ENCODE data around the gene ZNF469. TPM values are rescaled to one million over a fixed set of nuclear protein-coding genes. Genes with fewer than 3 reads are reported as not detected.

Gene ZNF469
- total RNA-seq, 2 donors from 2014 or later = 0.17 to 0.40 TPM

DNA sequence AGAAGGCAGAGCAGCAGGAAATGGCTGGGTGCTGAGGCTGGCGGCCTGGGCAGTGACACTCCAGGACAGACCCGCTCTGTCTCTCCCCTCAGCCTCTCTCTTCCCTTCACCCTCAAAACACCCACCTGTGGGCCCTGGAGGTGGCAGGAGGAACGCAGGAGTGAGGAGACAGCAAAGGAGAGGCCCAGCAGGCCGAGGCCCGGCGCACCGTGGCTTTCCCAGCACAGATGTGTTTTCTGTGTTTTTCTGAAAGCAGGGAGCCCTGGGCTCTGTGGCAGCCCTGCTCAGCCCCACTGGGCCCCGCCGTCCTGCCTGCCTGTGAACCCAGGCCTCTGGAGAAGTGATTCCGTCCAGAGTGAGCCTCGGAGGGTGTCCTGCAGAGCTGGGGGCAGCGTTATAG, 30.5 kb downstream of the ZNF469 start:
- Histone ChIP-seq H3K4me3 (no peak overlapping the region), H3K27ac (no peak overlapping the region), H3K27me3 (no peaks in the 10 kb centered on the region), H3K36me3 (no peaks in the 10 kb centered on the region), H3K9me3 (no peaks in the 10 kb centered on the region), H3K4me1 (no peaks in the 10 kb centered on the region), H3K9ac (ENCODE audit: low read depth in 2 of 2, low read length in 2 of 2) (no peak overlapping the region)
- no peak for DNase-seq
- intact Hi-C loops (cut with DNase I) = no loop called here
- TF ChIP-seq CTCF (IDR thresholded peaks at IDR 0.05) = no peak

- intact Hi-C loops (cut with DNase I) = no loop called here
- H3K36me3 ChIP-seq = no peaks in the 10 kb centered on the region
- no peak for TF ChIP-seq CTCF (IDR thresholded peaks at IDR 0.05)
- no peak overlapping the region for H3K4me3 ChIP-seq
- no peak overlapping the region for H3K27ac ChIP-seq
- H3K4me1 ChIP-seq = no peaks in the 10 kb centered on the region
- H3K9me3 ChIP-seq = no peaks in the 10 kb centered on the region
- H3K9ac ChIP-seq (ENCODE audit: low read depth in 2 of 2, low read length in 2 of 2) = no peak overlapping the region
- H3K27me3 ChIP-seq = no peaks in the 10 kb centered on the region
- no peak for DNase-seq
Measured at GRCh38 chr16:88413631-88414030, 30.9 kb downstream of the ZNF469 start.

DNA sequence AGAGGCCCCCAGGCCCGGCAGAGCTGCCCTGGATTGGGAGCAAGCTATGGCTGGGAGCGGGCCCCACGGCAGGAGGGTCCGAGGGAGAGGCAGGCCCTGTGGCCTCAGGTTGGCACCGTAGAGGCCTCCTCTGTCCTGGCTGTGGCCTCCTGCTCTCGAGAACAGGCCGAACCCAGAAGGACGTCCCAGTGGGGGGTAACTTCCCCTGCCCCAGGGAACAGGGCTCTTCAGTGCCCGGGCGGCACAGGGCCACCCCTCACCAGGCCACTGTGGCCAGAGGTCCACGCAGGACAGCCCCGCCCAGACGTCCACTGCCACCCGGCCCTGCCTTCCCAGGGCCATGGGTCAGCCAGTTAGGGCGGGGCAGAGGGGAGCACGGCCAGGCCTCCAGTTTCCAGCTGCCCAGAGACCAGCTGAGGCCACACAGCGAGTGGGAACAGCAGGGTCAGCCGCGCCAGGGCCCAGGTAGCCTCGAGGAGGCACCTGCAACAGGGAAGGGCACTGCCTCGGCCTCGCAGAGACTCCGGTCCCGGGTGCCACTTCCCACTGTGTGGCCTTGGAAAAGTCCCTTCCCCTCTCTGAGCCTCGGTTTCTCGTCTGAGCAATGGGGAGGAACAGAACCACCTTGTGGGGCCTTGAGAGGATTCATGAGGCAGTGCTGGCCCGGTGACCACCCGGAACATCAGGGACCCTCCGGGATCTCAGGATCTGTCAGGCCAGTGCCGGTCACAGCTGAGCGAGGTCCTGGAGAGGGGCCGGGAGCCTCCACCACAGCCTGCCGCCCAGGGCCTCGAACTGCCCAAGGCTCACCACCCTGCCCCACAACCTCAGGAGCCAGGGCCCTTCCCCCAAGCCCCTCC, 32.0 kb downstream of the ZNF469 start:
- Histone ChIP-seq H3K9me3 (no peaks in the 10 kb centered on the region), H3K27ac (no peak overlapping the region), H3K4me1 (no peaks in the 10 kb centered on the region), H3K4me3 (no peak overlapping the region), H3K27me3 (no peaks in the 10 kb centered on the region), H3K9ac (ENCODE audit: low read depth in 2 of 2, low read length in 2 of 2) (no peak overlapping the region), H3K36me3 (no peaks in the 10 kb centered on the region)
- TF ChIP-seq CTCF (IDR thresholded peaks at IDR 0.05) = no peak
- DNase-seq = no peak
- intact Hi-C loops (cut with DNase I) = no loop called here

- Histone ChIP-seq H3K9me3 (no peaks in the 10 kb centered on the region), H3K27ac (no peak overlapping the region), H3K4me3 (no peak overlapping the region), H3K4me1 (no peaks in the 10 kb centered on the region), H3K27me3 (no peaks in the 10 kb centered on the region), H3K9ac (ENCODE audit: low read depth in 2 of 2, low read length in 2 of 2) (no peak overlapping the region), H3K36me3 (no peaks in the 10 kb centered on the region)
- no peak for TF ChIP-seq CTCF (IDR thresholded peaks at IDR 0.05)
- no peak for DNase-seq
- intact Hi-C loops (cut with DNase I) = no loop called here
Measured at GRCh38 chr16:88415381-88415705, 32.6 kb downstream of the ZNF469 start.

DNA sequence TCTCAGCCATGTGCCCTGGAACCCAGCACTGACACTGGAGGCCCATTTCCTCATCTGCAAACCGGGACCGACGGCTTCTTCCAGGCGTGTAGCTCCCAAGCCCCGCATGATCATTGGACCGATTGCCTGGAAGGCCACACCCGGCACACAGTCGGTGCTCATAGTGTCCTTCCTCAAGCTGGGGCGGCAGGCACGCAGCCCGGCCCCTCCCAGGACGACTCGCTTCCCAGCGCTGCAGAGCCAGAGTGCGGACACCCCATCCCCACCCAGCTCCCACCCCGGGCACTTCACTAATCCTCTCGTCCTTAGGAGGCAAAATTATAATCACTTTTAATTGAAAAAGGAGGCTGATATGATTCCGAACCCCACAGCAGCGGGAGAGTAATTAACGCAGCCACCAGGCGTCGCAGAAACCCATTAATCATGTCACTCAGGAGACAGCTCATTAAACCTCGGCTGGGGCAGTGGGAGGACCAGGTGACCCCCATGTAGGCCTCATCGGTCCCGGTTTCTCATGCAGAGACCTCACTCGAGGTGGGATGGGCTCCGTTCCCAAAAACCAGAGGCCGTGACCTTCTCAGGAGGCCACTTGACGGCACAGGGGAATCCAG, 33.1 kb downstream of the ZNF469 start:
- H3K27me3 ChIP-seq = no peaks in the 10 kb centered on the region
- H3K4me3 ChIP-seq = no peak overlapping the region
- H3K9ac ChIP-seq (ENCODE audit: low read depth in 2 of 2, low read length in 2 of 2) = no peak overlapping the region
- intact Hi-C loops (cut with DNase I) = no loop called here
- H3K9me3 ChIP-seq = no peaks in the 10 kb centered on the region
- H3K27ac ChIP-seq = no peak overlapping the region
- no peaks in the 10 kb centered on the region for H3K4me1 ChIP-seq
- no peak for TF ChIP-seq CTCF (IDR thresholded peaks at IDR 0.05)
- no peaks in the 10 kb centered on the region for H3K36me3 ChIP-seq
- DNase-seq = no peak

Measured in colonic mucosa (tissue), 4 donors.